Stimulated activated CD4-positive, alpha-beta T cell treated with anti-CD3 and anti-CD28 coated beads, Interleukin-12 subunit alpha, Interleukin-12 subunit beta, amount 100 ng/mL, for 48 hours (primary cell): ENCODE data around the gene DNAH2.

ENCODE experiments used
- DNase-seq, 3 donors: peaks; one replicate each; pipeline ENCODE4 v3.0.0-alpha.2; 2020; ENCODE audit warnings: low read depth in 2 of 3, low spot score in 1 of 3

The DNAH2 gene

GRCh38 chr17:7721612-7722011 is 4.1 kb downstream of the DNAH2 start:
- DNase-seq, result no peak

GRCh38 chr17:7727886-7728285 is 10.3 kb downstream of the DNAH2 start:
- DNase-seq, result no peak

GRCh38 chr17:7729816-7730215 is 12.3 kb downstream of the DNAH2 start:
- no peak for DNase-seq

- no peak for DNase-seq
These were observed 15.5 kb downstream of the DNAH2 start for GRCh38 chr17:7732981-7733539.

DNA sequence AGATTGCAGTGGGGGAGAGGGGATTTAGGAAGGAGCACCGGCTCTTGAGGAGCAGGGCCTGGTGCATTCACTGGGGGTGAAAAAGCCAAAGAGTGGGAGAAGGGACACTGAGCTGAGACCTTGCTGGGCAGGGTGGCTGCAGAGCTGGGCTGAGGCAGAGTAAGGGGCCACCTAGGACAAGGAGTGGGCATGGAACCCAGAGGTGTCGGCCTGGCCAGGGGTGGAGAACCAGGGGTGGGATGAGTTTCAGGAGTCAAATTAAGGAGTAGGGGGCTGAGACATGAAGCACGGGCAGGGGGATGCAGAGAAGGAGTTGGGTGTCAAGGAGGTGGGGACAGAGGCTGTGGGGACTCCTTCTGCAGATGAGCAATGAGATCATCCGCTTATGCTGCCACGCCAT is 20.1 kb downstream of the DNAH2 start:
- DNase-seq, result no peak

DNA sequence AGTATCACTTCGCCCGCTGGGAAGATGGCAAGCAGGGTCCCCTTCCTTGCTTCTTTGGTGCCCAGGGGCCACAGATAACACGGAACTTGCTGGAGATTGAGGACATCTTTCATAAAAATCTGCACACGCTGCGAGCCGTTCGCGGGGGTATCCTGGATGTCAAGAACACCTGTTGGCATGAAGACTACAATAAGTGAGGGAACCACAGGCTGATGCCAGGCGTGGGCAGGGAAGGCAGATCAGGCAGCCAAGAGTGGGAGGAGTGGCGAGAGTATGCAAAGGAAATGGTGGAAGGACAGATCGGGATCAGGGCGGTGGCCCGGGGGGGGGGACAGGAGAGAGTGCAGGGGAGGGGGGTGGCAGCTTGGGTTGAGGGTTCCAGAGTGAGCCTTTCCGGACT is 22.2 kb downstream of the DNAH2 start:
- DNase-seq, result no peak

DNA sequence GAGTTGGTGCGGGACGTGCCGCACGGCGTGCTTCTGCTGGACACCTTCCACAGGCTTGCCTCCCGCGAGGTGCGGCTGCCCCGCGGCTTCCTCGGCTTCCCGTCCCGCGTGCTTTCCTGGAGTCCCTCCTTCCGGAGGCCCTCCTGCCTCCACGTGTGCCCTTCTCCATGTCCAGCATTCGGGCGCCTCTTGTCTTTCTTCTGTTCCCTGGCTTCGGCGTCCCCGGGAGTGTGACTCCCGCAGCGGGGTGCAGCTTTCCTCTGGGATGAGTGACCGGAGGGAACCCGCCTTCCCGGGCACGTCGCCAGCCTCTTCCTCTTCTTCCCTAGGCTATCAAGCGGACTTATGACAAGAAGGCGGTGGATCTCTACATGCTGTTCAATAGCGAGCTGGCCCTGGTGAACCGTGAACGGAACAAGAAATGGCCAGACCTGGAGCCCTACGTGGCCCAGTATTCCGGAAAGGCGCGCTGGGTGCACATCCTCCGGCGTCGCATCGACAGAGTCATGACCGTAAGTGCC is 23.0 kb downstream of the DNAH2 start:
- DNase-seq, result no peak

DNA sequence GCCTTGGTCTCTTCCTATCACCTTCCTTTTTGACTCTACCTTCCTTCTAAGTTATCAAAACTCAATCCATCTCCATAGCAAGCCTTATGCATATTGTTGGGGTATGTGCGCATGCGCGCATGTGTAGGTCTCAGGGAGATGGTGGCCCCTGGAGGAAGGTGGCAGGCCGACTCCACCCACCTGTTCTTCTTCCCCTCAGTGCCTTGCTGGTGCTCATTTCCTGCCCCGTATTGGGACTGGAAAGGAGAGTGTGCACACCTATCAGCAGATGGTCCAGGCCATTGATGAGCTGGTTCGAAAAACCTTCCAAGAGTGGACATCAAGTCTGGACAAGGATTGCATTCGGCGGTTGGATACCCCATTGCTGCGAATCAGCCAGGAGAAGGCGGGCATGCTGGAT is 25.2 kb downstream of the DNAH2 start:
- DNase-seq, result no peak

DNA sequence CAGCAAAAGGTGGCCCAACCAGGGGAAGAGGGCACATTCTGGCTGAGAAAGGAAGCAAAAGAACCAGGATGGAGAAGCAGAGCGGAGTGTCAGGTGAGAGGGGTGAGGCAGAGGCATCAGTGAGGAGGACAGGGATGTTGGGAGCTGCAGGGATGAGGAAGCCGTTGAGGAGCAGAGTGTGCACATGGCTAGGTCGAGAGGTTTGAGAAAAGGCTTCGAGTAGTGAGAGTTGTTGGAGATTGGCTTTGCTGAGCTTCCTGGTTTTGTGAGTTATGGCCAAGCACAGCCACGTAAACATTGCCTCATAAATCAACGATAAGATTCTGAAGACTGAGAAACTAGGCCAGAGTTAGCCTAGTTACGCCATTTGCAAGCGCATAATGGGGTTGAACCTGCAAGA is 26.9 kb downstream of the DNAH2 start:
- no peak for DNase-seq

DNA sequence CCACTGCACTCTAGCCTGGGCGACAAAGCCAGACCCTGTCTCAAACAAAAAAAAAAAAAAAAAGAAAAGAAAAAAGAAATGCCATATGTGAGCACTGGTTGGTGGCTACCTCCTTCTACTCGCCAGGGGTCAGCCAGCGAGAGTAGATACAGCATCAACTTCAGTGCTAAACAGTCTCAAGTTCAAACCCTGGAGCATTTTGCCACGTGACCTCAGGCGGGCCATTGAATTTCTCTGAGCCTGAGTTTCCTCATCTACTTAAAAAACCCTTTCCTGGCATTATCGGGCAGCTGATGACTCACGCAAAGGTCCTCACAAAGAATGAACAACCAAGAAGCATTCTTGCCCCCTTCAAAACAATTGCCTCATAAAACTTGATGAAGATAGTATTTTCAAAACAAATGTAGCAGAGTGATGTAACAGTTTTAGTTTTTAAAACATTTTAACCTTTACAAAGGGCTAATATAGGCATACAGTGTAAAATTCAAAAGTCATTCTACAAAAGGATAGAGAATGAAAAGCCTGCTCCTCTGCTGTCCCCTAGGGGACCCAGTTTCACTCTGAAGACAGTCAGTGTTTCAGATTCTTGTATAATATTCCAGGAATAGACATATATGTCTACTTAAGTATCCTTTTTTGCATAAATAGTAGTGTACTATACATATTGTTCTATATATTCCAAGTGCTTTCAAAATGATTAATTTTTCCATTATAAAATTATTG is 28.4 kb downstream of the DNAH2 start:
- DNase-seq, result no peak

DNA sequence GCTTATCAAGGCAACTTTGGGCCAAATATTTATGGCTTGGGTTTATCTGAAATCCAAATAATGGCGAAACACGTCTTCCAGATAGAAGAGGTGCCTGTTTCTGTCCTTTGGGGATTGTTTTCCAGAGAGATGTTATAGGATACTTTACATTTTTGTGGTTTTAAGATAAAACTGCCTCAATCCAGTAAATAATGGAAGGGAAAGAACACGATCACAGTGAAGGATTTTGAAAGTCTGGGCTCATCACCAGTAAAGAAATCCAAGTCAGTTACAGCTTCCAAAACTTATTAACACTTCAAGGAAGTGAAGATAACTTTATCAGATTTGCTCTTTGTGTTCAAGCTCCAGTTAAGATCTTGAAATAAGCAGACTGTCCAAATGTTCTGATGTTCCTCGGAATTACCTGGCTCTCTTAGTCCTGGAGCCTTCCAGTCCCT is 30.1 kb downstream of the DNAH2 start:
- DNase-seq, result no peak

DNA sequence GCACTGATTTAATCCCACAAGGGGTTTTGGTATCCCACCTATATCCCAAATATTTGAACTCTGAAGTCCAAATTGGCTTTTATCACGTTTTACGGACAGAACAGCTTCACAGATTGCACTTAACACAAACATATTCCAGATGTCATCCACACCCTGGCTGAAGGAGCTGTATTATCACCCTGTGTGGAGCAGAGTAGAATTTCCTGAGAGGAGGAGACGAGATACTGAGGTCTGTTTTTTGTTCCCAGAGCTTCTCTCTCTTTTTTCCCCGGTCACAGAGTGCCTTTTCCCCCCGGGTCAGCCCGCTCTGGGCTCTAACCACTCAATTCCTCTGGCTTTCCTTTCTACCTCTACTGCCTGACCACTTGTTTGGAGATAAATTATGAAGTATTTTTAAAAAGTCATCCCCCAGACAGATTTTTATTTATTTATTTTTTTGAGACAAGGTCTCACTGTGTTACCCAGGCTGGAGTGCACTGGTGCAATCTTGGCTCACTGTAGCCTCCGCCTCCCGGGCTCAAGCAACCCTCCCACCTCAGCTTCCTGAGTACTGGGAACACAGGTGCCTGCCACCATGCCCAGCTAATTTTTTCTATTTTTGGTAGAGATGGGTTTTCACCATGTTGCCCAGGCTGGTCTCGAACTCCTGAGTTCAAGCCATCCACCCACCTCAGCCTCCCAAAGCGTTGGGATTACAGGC is 30.7 kb downstream of the DNAH2 start:
- no peak for DNase-seq

GRCh38 chr17:7750321-7750821 is 32.8 kb downstream of the DNAH2 start:
- no peak for DNase-seq

DNA sequence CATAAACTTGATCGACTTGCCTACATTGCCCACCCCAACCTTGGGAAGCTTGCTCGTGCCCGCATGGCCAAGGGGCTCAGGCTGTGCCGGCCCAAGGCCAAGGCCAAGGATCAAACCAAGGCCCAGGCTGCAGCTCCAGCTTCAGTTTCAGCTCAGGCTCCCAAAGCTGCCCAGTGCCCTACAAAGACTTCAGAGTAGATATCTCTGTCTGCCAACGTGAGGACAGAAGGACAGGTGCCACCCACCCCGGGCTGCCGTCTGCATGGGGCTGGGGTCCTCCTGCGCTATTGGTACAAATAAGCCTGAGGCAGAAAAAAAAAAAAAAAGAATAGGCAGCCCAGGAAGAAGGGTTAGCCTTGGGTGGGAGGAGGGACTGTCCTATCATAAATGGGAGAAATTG is 37.1 kb downstream of the DNAH2 start:
- no peak for DNase-seq

- no peak for DNase-seq
These were observed 37.7 kb downstream of the DNAH2 start for GRCh38 chr17:7755095-7755890.

DNA sequence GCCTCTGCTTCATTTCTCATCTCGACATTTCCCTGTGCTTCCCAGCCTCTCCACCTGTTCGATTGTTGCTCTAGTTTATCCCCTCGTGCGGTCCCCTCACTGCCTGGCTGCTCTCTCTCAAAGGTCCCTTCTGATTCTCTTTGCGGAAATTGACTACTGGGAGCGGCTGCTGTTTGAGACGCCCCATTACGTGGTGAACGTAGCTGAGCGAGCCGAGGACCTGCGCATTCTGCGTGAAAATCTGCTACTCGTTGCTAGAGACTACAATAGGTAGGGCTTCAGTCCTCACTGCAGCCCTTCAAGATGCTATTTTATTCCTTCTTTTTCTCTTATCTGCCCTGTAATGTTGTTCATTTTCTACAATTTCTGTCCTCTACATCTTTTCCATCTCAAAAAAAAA is 39.4 kb downstream of the DNAH2 start:
- no peak for DNase-seq

DNA sequence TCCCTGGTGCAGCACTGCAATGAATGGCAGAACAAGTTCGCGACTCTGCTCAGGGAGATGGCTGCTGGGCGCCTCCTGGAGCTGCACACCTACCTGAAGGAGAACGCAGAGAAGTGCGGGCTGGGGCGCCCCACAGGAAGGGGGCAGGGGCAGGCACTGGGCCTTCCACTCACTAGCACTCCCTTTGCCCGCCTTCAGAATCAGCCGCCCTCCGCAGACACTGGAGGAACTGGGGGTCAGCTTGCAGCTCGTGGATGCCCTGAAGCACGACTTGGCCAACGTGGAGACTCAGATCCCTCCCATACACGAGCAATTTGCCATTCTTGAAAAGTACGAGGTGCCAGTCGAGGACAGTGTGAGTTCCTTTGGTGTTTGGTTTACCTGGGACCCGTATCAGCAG is 46.4 kb downstream of the DNAH2 start:
- no peak for DNase-seq

DNA sequence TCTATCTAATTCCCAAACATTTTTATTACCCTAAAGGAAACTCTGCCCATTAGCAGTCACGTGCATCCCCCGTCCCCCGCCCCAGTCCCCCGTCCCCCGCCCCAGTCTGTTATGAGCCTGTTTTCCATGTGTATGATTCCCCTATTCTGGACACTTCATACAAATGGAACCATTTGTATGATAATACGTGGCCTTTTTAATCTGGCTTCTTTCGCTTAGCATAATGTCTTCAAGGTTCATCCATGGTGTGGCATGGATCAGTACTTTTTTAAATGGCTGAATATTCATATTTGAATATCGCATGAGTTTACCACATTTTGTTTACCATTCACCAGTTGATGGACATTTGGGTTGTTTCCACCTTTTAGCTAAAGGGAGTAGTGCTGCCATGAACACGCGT is 49.5 kb downstream of the DNAH2 start:
- no peak for DNase-seq

GRCh38 chr17:7767405-7768021 is 50.0 kb downstream of the DNAH2 start:
- DNase-seq, result no peak

GRCh38 chr17:7769854-7770253 is 52.3 kb downstream of the DNAH2 start:
- DNase-seq, result no peak

- no peak for DNase-seq
These were observed 56.5 kb downstream of the DNAH2 start for GRCh38 chr17:7774055-7774521.
